NCI-H128 (cell line): ENCODE data around the gene KIF18A.

Experiments
- DNase-seq: peaks from one replicate; lab custom pipeline; 2025; ENCODE audit not compliant: unreplicated experiment; lab: John Stamatoyannopoulos, UW

The KIF18A gene

DNA sequence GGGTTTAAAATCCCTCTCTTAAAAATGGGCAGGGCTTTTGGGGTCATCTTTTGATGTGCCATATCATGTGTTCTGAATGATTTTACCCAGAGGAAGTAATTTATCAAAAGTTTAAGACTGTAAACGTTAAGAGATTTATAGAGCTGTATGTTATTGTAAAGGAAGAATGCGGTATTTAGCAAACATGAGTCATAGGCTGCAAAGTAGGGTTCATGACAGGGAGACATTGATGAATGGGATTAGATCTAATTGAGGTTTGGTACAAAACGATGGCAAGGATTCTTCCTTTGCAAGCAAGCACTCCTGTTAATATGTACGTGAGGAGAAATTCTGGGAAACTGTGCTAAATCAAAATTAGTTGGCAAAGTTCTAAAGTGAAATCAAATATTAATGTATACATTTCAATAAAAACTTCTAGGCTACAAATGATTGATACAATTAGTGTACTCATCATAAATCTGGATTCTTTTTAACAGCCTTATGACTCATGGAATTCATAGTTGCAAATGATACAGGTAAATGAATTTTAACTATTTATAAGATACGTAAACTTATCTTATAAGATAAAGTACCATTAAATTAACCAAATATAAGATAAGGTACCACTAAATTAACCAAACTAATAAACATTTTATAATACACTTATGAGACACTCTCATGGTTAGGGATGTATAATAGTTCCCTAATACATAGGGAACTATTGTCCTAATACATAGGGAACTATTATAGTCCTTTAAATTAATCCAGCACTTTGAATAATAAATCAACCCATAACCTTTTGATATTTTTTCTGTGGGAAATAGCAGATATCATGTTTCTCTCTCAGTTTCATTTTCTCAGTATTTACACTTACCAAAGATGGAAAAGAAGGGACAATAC, 58.4 kb downstream of the KIF18A start:
- DNase-seq = no peak

- no peak for DNase-seq
These were observed 59.1 kb downstream of the KIF18A start for GRCh38 chr11:28048812-28049211.

GRCh38 chr11:28043930-28044709, 63.8 kb downstream of the KIF18A start:
- DNase-seq = no peak

GRCh38 chr11:28040384-28040783, 67.6 kb downstream of the KIF18A start:
- no peak for DNase-seq

GRCh38 chr11:28038775-28039174, 69.2 kb downstream of the KIF18A start:
- DNase-seq = no peak

- DNase-seq = no peak
These were observed 81.2 kb downstream of the KIF18A start for GRCh38 chr11:28026634-28027290.

- DNase-seq = no peak
These were observed 90.1 kb downstream of the KIF18A start for GRCh38 chr11:28017816-28018215.

- no peak for DNase-seq
These were observed 96.1 kb downstream of the KIF18A start for GRCh38 chr11:28011813-28012212.

GRCh38 chr11:28009996-28010395, 98.0 kb downstream of the KIF18A start:
- DNase-seq = no peak

GRCh38 chr11:28009388-28009787, 98.6 kb downstream of the KIF18A start:
- no peak for DNase-seq

DNA sequence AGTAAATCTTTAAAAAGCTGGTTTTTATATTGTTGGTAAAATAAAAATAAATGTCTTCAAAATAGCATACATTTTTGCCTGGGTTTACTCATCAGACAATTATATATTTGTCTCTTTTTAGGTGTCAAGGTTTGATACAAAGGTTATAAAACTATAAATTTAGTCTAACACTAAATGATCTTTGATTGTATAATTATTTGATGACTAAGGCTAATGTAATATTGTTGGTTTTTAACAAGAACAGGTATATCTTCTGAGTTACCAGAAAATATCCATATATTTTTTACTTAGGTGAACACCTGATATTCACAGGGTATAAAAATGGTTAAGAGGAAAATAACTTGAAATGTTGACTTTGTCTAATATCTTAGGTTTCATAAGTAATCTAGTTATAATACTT, 104.3 kb downstream of the KIF18A start:
- no peak for DNase-seq

- no peak for DNase-seq
These were observed 109.4 kb downstream of the KIF18A start for GRCh38 chr11:27998552-27998951.

GRCh38 chr11:27997344-27997743, 110.6 kb downstream of the KIF18A start:
- DNase-seq = no peak

DNA sequence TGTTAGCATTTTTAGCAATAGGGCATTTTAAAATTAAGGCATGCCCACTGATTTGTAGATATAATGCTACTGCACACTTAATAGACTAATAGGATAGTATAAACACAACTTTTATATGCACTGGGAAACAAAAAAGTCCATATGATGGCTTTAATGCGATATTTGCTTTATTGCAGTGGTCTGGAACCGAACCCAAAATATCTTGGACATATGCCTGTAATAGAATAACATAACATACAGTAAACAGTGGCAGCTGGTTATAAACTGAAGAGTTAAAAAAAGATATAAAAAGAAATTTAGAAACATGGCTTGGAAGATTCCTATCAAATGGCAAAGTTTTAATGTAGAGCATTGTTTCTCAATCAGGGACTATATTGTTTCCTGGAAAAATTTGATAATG, 111.9 kb downstream of the KIF18A start:
- DNase-seq = no peak

GRCh38 chr11:27995083-27995482, 112.9 kb downstream of the KIF18A start:
- no peak for DNase-seq

DNA sequence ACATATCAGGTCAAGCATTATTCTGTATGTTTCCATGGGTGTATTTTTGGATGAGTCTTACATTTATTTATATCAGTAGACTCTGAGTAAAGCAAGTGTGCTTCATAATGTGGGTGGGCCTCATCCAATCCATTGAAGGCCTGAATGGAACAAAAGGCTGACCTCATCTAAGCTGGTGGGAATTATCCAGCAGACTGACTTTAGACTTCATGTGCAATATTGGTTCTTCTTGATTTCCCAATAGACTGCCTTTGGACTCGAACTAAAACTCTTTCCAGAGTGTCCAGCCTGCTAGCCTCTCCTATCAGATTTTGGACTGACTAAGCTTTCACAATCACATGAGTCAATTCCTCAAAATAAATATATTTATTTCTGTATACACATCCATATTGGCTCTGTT, 116.2 kb downstream of the KIF18A start:
- DNase-seq = no peak

DNA sequence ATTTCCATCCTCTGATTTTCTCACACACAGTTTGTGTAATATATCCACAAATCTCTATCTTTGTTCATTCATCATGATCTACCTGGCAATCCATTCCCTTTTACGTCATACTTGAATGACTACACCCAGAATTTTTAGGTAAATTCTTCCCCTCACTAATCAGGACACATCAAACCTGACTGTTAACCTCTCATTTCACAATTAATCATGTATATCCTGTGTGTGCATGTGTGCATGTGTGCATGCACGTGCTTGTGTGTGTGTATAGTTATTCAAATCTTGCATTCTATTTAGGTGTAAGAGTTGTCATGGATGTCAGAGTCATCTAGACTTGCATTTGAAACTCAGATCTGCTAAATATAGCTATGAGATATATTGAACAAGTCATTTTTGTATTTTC, 130.4 kb downstream of the KIF18A start:
- DNase-seq = no peak

DNA sequence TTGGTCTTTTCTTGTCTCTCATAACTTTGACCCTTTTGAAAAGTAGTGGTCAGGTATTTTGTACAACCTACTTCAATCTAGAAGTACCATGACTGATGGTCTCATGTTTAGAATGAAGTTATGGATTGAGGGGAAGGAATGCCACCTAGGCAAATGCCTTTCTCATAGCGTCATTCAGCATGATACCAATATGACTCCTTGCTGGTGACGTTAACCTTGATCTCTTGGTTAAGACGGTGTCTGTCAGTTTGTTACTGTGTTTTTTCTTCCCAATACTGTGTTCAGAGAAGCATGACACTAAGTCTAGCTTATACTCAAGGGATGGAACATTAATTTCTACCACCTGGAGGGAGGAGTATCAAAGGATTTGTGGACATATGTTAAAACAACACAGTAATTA, 130.9 kb downstream of the KIF18A start:
- no peak for DNase-seq

DNA sequence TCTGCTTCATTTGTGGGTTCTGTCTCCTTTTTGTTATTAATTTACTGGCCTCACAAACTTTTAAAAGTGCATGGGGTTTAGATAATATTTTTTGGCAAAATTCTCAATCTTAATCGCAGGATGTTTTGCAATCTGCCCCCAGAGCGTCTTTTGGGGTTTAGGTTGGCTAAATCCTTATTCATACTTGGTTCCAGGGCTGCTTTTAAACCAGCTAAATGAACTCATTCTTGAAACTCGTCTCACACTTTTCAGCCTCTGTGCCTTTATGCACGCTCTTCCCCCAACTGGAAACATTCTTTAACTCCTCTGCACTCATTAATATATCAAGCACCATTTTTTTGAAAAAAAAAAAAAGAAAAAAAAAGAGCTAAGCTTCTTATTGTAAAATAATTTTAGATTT, 131.7 kb downstream of the KIF18A start:
- DNase-seq = no peak

- DNase-seq = no peak
These were observed 134.0 kb downstream of the KIF18A start for GRCh38 chr11:27973851-27974536.

- no peak for DNase-seq
These were observed 135.3 kb downstream of the KIF18A start for GRCh38 chr11:27972522-27973170.
